Vagina (tissue), 2 donors: ENCODE data around the gene DYRK1A.

Source experiments
- POLR2A ChIP-seq, 2 donors: fragments of 450-650 bp; IDR thresholded peaks; one replicate each; pipeline ENCODE4 v1.6.1; 2017; ENCODE audit warnings: antibody characterized with exemption in 2 of 2, mild to moderate bottlenecking in 2 of 2, moderate library complexity in 2 of 2
- POLR2AphosphoS5 ChIP-seq, 2 donors: sonication (generic); formaldehyde crosslinking; IDR thresholded peaks; one replicate each; pipeline ENCODE4 v1.9.0; 2017; ENCODE audit warnings: antibody characterized with exemption in 2 of 2, mild to moderate bottlenecking in 2 of 2, low read depth in 1 of 2; ENCODE audit not compliant: insufficient read depth in 1 of 2
- TF ChIP-seq, protein P1 (sequence below), 3 experiments: fragments of 450-650 bp in 2 of 3; fragments of 200-600 bp in 1 of 3; sonication (generic) in 1 of 3; IDR thresholded peaks; one replicate each; pipeline ENCODE4 v1.5.1; 2017 to 2019; ENCODE audit warnings: antibody characterized with exemption in 3 of 3, mild to moderate bottlenecking in 2 of 3, moderate library complexity in 2 of 3

DNA sequence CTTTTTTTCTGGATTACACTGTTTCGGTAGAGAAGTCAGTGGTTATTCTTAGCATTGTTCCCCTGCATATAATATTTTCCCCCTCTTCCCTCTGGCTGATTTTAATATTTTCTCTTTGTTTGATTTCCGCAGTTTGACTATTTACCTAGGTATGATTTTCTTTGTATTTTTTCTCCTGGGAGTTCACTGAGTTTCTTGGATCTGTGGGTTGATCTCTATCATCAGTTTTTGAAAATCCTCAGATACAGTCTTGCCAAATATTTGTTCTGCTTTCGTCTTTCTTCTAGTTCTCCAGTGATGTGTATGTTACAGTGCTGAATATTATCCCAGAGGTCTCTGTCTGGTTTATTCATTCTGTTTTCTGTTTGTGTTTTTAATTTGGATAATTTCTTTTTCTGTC, 136.4 kb downstream of the DYRK1A start:
- TF ChIP-seq, protein P1, sequence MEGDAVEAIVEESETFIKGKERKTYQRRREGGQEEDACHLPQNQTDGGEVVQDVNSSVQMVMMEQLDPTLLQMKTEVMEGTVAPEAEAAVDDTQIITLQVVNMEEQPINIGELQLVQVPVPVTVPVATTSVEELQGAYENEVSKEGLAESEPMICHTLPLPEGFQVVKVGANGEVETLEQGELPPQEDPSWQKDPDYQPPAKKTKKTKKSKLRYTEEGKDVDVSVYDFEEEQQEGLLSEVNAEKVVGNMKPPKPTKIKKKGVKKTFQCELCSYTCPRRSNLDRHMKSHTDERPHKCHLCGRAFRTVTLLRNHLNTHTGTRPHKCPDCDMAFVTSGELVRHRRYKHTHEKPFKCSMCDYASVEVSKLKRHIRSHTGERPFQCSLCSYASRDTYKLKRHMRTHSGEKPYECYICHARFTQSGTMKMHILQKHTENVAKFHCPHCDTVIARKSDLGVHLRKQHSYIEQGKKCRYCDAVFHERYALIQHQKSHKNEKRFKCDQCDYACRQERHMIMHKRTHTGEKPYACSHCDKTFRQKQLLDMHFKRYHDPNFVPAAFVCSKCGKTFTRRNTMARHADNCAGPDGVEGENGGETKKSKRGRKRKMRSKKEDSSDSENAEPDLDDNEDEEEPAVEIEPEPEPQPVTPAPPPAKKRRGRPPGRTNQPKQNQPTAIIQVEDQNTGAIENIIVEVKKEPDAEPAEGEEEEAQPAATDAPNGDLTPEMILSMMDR (IDR thresholded peaks at IDR 0.05) = no peak
- TF ChIP-seq POLR2A (IDR thresholded peaks at IDR 0.05) (no peak), POLR2AphosphoS5 (IDR thresholded peaks at IDR 0.05; ENCODE audit: insufficient read depth in 1 of 2, low read depth in 1 of 2) (no peak)
